SK-N-SH (cell line): Measurements from ENCODE around the gene FUT4. TPM values are rescaled to one million over a fixed set of nuclear protein-coding genes. Genes with fewer than 3 reads are reported as not detected.
A peak's percentile ranks its signal among the peaks of the same experiment; 100 is the strongest.
"Not testable (repeated sequence)": the region's sequence is repeated elsewhere in the genome, so short reads cannot be mapped to it uniquely, and the experiment has no call there.

Experiments used
- CTCF ChIA-PET: fragments of 300-600, 350-600 bp; formaldehyde crosslinking; extraction: SDS; loops from one replicate; lab custom pipeline; 2021; lab: Yijun Ruan, JAX
- POLR2A ChIA-PET: fragments of 350-600 bp; sonication (Branson Sonifier 250); formaldehyde crosslinking; extraction: SDS; loops from one replicate; lab custom pipeline; 2020; ENCODE audit warnings: antibody characterized with exemption, inconsistent platforms; lab: Yijun Ruan, JAX
- DNase-seq: peaks from one replicate; pipeline ENCODE4 v3.0.0; 2012
- H2AFZ ChIP-seq: fragments of 200-600 bp; sonication (generic); 2 replicates; pipeline ENCODE4 v1.8.1; 2016; ENCODE audit warnings: antibody characterized with exemption, mild to moderate bottlenecking, low read depth
- H3F3A ChIP-seq: fragments of 200-600 bp; sonication (generic); replicated peaks from 2 replicates; pipeline ENCODE3; 2016; ENCODE audit warnings: antibody characterized with exemption, mild to moderate bottlenecking; ENCODE audit not compliant: insufficient read depth
- H3K27ac ChIP-seq, 2 experiments: fragments of 200-500 bp in 1 of 2; fragments of 200-600 bp in 1 of 2; sonication (Bioruptor generic) in 1 of 2; sonication (generic), shearing (Covaris generic) in 1 of 2; 2 replicates each; pipeline versions ENCODE4 v1.5.1 to v1.6.1; 2014 to 2016; ENCODE audit warnings: low read depth in 2 of 2, inconsistent platforms in 1 of 2, low read length in 1 of 2, mild to moderate bottlenecking in 1 of 2, mixed read lengths in 1 of 2
- H3K27me3 ChIP-seq: fragments of 200-600 bp; sonication (generic), shearing (Covaris generic); 2 replicates; pipeline ENCODE4 v1.6.1; 2016; ENCODE audit warnings: mixed run types; ENCODE audit not compliant: insufficient read depth
- H3K36me3 ChIP-seq, 2 experiments: fragments of 200-500 bp in 1 of 2; fragments of 200-600 bp in 1 of 2; sonication (Bioruptor generic) in 1 of 2; sonication (generic) in 1 of 2; replicated peaks in 1 of 2; 2 replicates each; pipeline versions ENCODE3 to v1.5.1; 2014 to 2016; ENCODE audit warnings: low read length in 1 of 2, mild to moderate bottlenecking in 1 of 2; ENCODE audit not compliant: insufficient read depth in 2 of 2, control insufficient read depth in 1 of 2
- H3K4me1 ChIP-seq, 2 experiments: fragments of 200-500 bp in 1 of 2; fragments of 200-600 bp in 1 of 2; sonication (Bioruptor generic) in 1 of 2; sonication (generic), shearing (Covaris generic) in 1 of 2; 2 replicates each; pipeline versions ENCODE4 v1.5.1 to v1.6.1; 2014 to 2016; ENCODE audit warnings: low read depth in 1 of 2, low read length in 1 of 2, mixed run types in 1 of 2; ENCODE audit not compliant: insufficient read depth in 2 of 2, control insufficient read depth in 1 of 2
- H3K4me2 ChIP-seq: fragments of 200-600 bp; sonication (generic), shearing (Covaris generic); 2 replicates; pipeline ENCODE4 v1.6.1; 2017; ENCODE audit warnings: mixed run types
- H3K4me3 ChIP-seq, 2 experiments: fragments of 200-500 bp in 1 of 2; fragments of 200-600 bp in 1 of 2; sonication (Bioruptor generic) in 1 of 2; sonication (generic), shearing (Covaris generic) in 1 of 2; 2 replicates each; pipeline versions ENCODE4 v1.5.1 to v1.8.1; 2014 to 2016; ENCODE audit warnings: low read depth in 2 of 2, inconsistent platforms in 1 of 2, low read length in 1 of 2, mild to moderate bottlenecking in 1 of 2, mixed read lengths in 1 of 2, moderate library complexity in 1 of 2
- H3K79me2 ChIP-seq: fragments of 200-600 bp; sonication (generic); 2 replicates; pipeline ENCODE4 v1.8.1; 2017; ENCODE audit warnings: mild to moderate bottlenecking; ENCODE audit not compliant: insufficient read depth
- H3K9ac ChIP-seq: fragments of 200-600 bp; sonication (generic); 2 replicates; pipeline ENCODE4 v1.6.1; 2017; ENCODE audit warnings: mixed run types
- H3K9me2 ChIP-seq: fragments of 200-600 bp; sonication (generic); 2 replicates; pipeline ENCODE4 v1.6.1; 2017; ENCODE audit warnings: mixed run types
- H3K9me3 ChIP-seq: fragments of 200-600 bp; sonication (generic); 2 replicates; pipeline ENCODE4 v1.6.1; 2017; ENCODE audit warnings: mixed run types, mild to moderate bottlenecking, moderate library complexity
- H4K20me1 ChIP-seq: fragments of 200-600 bp; sonication (generic); 2 replicates; pipeline ENCODE4 v1.6.1; 2017; ENCODE audit warnings: mild to moderate bottlenecking, mixed run types; ENCODE audit not compliant: insufficient read depth
- CTCF ChIP-seq: fragments of 200-600 bp; sonication (generic); IDR thresholded peaks from 2 replicates; pipeline ENCODE4 v1.6.1; 2017; ENCODE audit warnings: antibody characterized with exemption, mild to moderate bottlenecking, moderate library complexity
- EP300 ChIP-seq, 2 experiments: IDR thresholded peaks; 2 replicates each; pipeline versions ENCODE4 v1.4.0 to v1.6.1; 2012; ENCODE audit warnings: borderline replicate concordance in 1 of 2, low read depth in 1 of 2, low read length in 1 of 2
- EZH2phosphoT487 ChIP-seq: fragments of 200-600 bp; sonication (generic); IDR thresholded peaks from 2 replicates; pipeline ENCODE4 v1.6.1; 2017; ENCODE audit warnings: low read depth, mixed run types, mild to moderate bottlenecking, antibody characterized with exemption, moderate library complexity, borderline replicate concordance
- FOSL2 ChIP-seq: IDR thresholded peaks from 2 replicates; pipeline ENCODE4 v1.4.0; 2012; ENCODE audit warnings: low read depth, mild to moderate bottlenecking, moderate library complexity, borderline replicate concordance
- FOXM1 ChIP-seq: IDR thresholded peaks from 2 replicates; pipeline ENCODE4 v1.4.0; 2012; ENCODE audit warnings: low read depth, mild to moderate bottlenecking
- IRF3 ChIP-seq: fragments of 150-350 bp; IDR thresholded peaks from 2 replicates; pipeline ENCODE4 v1.6.1; 2016; ENCODE audit warnings: mild to moderate bottlenecking, low read depth, low read length
- JUND ChIP-seq: IDR thresholded peaks from 2 replicates; pipeline ENCODE4 v1.4.0; 2012
- NFIC ChIP-seq: IDR thresholded peaks from 2 replicates; pipeline ENCODE4 v1.4.0; 2012; ENCODE audit warnings: borderline replicate concordance
- NRF1 ChIP-seq: IDR thresholded peaks from 2 replicates; pipeline ENCODE4 v1.6.1; 2012; ENCODE audit warnings: low read depth, mild to moderate bottlenecking, low read length
- RCOR1 ChIP-seq: fragments of 150-350 bp; IDR thresholded peaks from 2 replicates; pipeline ENCODE4 v1.6.1; 2017; ENCODE audit warnings: antibody characterized with exemption, low read length
- SMC3 ChIP-seq: IDR thresholded peaks from 2 replicates; pipeline ENCODE4 v1.6.1; 2012; ENCODE audit warnings: low read depth, low read length, improper control_type of control experiment
- TCF12 ChIP-seq: IDR thresholded peaks from 2 replicates; pipeline ENCODE4 v1.4.0; 2012
- WGBS: methylation state at CpG from one replicate; pipeline ENCODE4 v1.1.6; 2017; ENCODE audit warnings: low lambda C conversion rate; 5-methylcytosine and 5-hydroxymethylcytosine counted together
- polyA plus RNA-seq, 3 experiments: library from polyadenylated mRNA; depleted of rRNA; stranded (reverse); fragments of >200 nt; gene quantifications; 2 replicates each; pipeline ENCODE4 v1.2.3, GENCODE V29; 2012

Gene FUT4
- polyA plus RNA-seq, 1 of the 3 experiments (the other 2 are of a cell fraction), result 1.9 TPM

GRCh38 chr11:94550513-94550912, 6.8 kb downstream of the FUT4 start:
- Histone ChIP-seq H3K4me2 (no peak overlapping the region), H3K36me3 (peaks cover 0 to 17% of the 10 kb centered on the region in 2 experiments), H3K9me3 (no peaks in the 10 kb centered on the region), H3K4me1 (peaks cover 3 to 26% of the 10 kb centered on the region in 2 experiments; a peak in 2 of 4 replicates), H2AFZ (no peak overlapping the region), H3K27me3 (no peaks in the 10 kb centered on the region), H3K79me2 (peaks cover 33% of the 10 kb centered on the region), H3K27ac (no peak overlapping the region), H4K20me1 (0 out of 2 replicates have a peak, but pooled peaks cover 9% of the 10 kb centered on the region), H3F3A (peaks cover 10% of the 10 kb centered on the region), H3K9me2 (no peaks in the 10 kb centered on the region), H3K9ac (no peak overlapping the region), H3K4me3 (no peak overlapping the region)
- 70% methylated on average over 4 of the region's 4 CpGs for WGBS
- ChIA-PET CTCF (no interaction called here), POLR2A (no interaction called here)
- DNase-seq, result no peak
- TF ChIP-seq RCOR1, result no peak
- no peak for TF ChIP-seq CTCF
- TF ChIP-seq EP300 (IDR thresholded peaks at IDR 0.05; ENCODE audit: borderline replicate concordance in 1 of 2, low read depth in 1 of 2, low read length in 1 of 2), result no peak
- no peak for TF ChIP-seq JUND
- TF ChIP-seq FOXM1, result no peak
- no peak for TF ChIP-seq EZH2phosphoT487

- no peak for DNase-seq
- H2AFZ ChIP-seq, result no peak overlapping the region
- no peaks in the 10 kb centered on the region for H4K20me1 ChIP-seq
- POLR2A ChIA-PET, result no interaction called here
- peaks cover 32% of the 10 kb centered on the region for H3F3A ChIP-seq
- no peaks in the 10 kb centered on the region for H3K27me3 ChIP-seq
- H3K79me2 ChIP-seq, result peaks cover 10% of the 10 kb centered on the region; the same call in 1 of the 2 replicates
- no peaks in the 10 kb centered on the region for H3K9me2 ChIP-seq
- no peak overlapping the region for H3K27ac ChIP-seq
- TF ChIP-seq IRF3 (no peak), FOSL2 (peak; percentile 33; the same call in 1 of the 2 replicates), NRF1 (no peak), TCF12 (peak; percentile 59), SMC3 (no peak), RCOR1 (no peak), NFIC (peak; percentile 34; the same call in 1 of the 2 replicates)
- H3K9ac ChIP-seq, result no peak overlapping the region
- CTCF ChIA-PET, result no interaction called here
- no peaks in the 10 kb centered on the region for H3K9me3 ChIP-seq
- WGBS, result 89% methylated on average over 1 of the region's 1 CpG
- H3K4me3 ChIP-seq, result no peak overlapping the region
- no peak overlapping the region for H3K4me2 ChIP-seq
- peaks cover 3 to 31% of the 10 kb centered on the region in 2 experiments; a peak in 3 of 4 replicates for H3K4me1 ChIP-seq
- H3K36me3 ChIP-seq, result peaks cover 0 to 5% of the 10 kb centered on the region in 2 experiments
These were observed 10.2 kb downstream of the FUT4 start for GRCh38 chr11:94553938-94554337.

- Histone ChIP-seq H3K4me1 (peaks cover 0 to 34% of the 10 kb centered on the region in 2 experiments; a peak in 2 of 4 replicates), H3F3A (peaks cover 28% of the 10 kb centered on the region), H3K27ac (peak overlapping the region in 1 of 2 experiments; percentile 87; a peak in 1 of 4 replicates), H2AFZ (0 out of 2 replicates have a peak overlapping the region, but pooled peaks have one; percentile 20)
- H3K9me2 ChIP-seq, H3K4me2 ChIP-seq, H3K27me3 ChIP-seq, H3K4me3 ChIP-seq, DNase-seq, H3K9me3 ChIP-seq, H3K79me2 ChIP-seq, H3K9ac ChIP-seq, H4K20me1 ChIP-seq, H3K36me3 ChIP-seq, CTCF ChIA-PET, POLR2A ChIA-PET: not testable (repeated sequence)
- 83% methylated on average over 8 of the region's 8 CpGs for WGBS
These were observed 12.1 kb downstream of the FUT4 start for GRCh38 chr11:94555752-94556329.
